ENCODE data around the gene ERP44.
"Not testable (repeated sequence)": the region's sequence is repeated elsewhere in the genome, so short reads cannot be mapped to it uniquely, and the experiment has no call there.

The ERP44 gene

GRCh38 chr9:100100146-100100667, 1.4 kb upstream of the ERP44 start:
- no peak for DNase-seq (ENCODE audit: low read depth)

GRCh38 chr9:100099722-100100042, 882 bp upstream of the ERP44 start:
- no peak for DNase-seq (ENCODE audit: low read depth)

GRCh38 chr9:100098046-100098886, 534 bp downstream of the ERP44 start:
- no peak for DNase-seq (ENCODE audit: low read depth)

- DNase-seq (ENCODE audit: low read depth): no peak
Measured at GRCh38 chr9:100096378-100096916, 2.4 kb downstream of the ERP44 start.

GRCh38 chr9:100094411-100094810, 4.4 kb downstream of the ERP44 start:
- not testable (repeated sequence) for DNase-seq (ENCODE audit: low read depth)

GRCh38 chr9:100092066-100092465, 6.7 kb downstream of the ERP44 start:
- no peak for DNase-seq (ENCODE audit: low read depth)

GRCh38 chr9:100091650-100092049, 7.2 kb downstream of the ERP44 start:
- DNase-seq (ENCODE audit: low read depth): no peak

- no peak for DNase-seq (ENCODE audit: low read depth)
Measured at GRCh38 chr9:100090880-100091279, 7.9 kb downstream of the ERP44 start.

- DNase-seq (ENCODE audit: low read depth): no peak
Measured at GRCh38 chr9:100088202-100088601, 10.6 kb downstream of the ERP44 start.

- DNase-seq (ENCODE audit: low read depth): peak; percentile 73
Measured at GRCh38 chr9:100087218-100087617, 11.6 kb downstream of the ERP44 start.

- DNase-seq (ENCODE audit: low read depth): no peak
Measured at GRCh38 chr9:100086097-100086635, 12.6 kb downstream of the ERP44 start.

- no peak for DNase-seq (ENCODE audit: low read depth)
Measured at GRCh38 chr9:100084734-100085133, 14.1 kb downstream of the ERP44 start.

- DNase-seq (ENCODE audit: low read depth): no peak
Measured at GRCh38 chr9:100084128-100084453, 14.7 kb downstream of the ERP44 start.

GRCh38 chr9:100083448-100084127, 15.2 kb downstream of the ERP44 start:
- DNase-seq (ENCODE audit: low read depth): no peak

- no peak for DNase-seq (ENCODE audit: low read depth)
Measured at GRCh38 chr9:100082782-100083181, 16.0 kb downstream of the ERP44 start.

GRCh38 chr9:100076256-100076655, 22.5 kb downstream of the ERP44 start:
- not testable (repeated sequence) for DNase-seq (ENCODE audit: low read depth)

GRCh38 chr9:100074989-100075388, 23.8 kb downstream of the ERP44 start:
- DNase-seq (ENCODE audit: low read depth): no peak

GRCh38 chr9:100074093-100074492, 24.7 kb downstream of the ERP44 start:
- DNase-seq (ENCODE audit: low read depth): no peak

GRCh38 chr9:100072805-100073204, 26.0 kb downstream of the ERP44 start:
- DNase-seq (ENCODE audit: low read depth): no peak

- DNase-seq (ENCODE audit: low read depth): no peak
Measured at GRCh38 chr9:100071271-100071670, 27.5 kb downstream of the ERP44 start.

GRCh38 chr9:100070104-100071041, 28.4 kb downstream of the ERP44 start:
- DNase-seq (ENCODE audit: low read depth): peak; percentile 37

GRCh38 chr9:100069068-100069467, 29.7 kb downstream of the ERP44 start:
- DNase-seq (ENCODE audit: low read depth): not testable (repeated sequence)

All from CMK (cell line).